Skeletal muscle satellite cell (primary cell): ENCODE data around the gene ANGPTL4.

ENCODE experiments used
- H3K27me3 ChIP-seq: 2 replicates; pipeline ENCODE4 v1.7.0; 2013; ENCODE audit warnings: low read length; ENCODE audit not compliant: control insufficient read depth, insufficient read depth
- H3K36me3 ChIP-seq: 2 replicates; pipeline ENCODE4 v1.7.0; 2013; ENCODE audit warnings: mild to moderate bottlenecking, control low read depth, low read length; ENCODE audit not compliant: insufficient read depth
- H3K4me1 ChIP-seq: 2 replicates; pipeline ENCODE4 v1.7.0; 2013; ENCODE audit warnings: low read length; ENCODE audit not compliant: control insufficient read depth, insufficient read depth
- H3K4me2 ChIP-seq: 2 replicates; pipeline ENCODE4 v1.7.0; 2013; ENCODE audit warnings: mild to moderate bottlenecking, low read length
- H3K4me3 ChIP-seq: 2 replicates; pipeline ENCODE4 v1.7.0; 2013; ENCODE audit warnings: low read length
- H3K9ac ChIP-seq: 2 replicates; pipeline ENCODE4 v1.7.0; 2013; ENCODE audit warnings: mild to moderate bottlenecking, low read depth, low read length, moderate library complexity
- H3K9me3 ChIP-seq: replicated peaks from 2 replicates; pipeline ENCODE4 v1.7.0; 2013; ENCODE audit warnings: mild to moderate bottlenecking, control low read depth, low read length

Gene ANGPTL4

GRCh38 chr19:8323781-8324185, 40.2 kb upstream of the ANGPTL4 start:
- H3K27me3 ChIP-seq, result no peaks in the 10 kb centered on the region
- H3K4me3 ChIP-seq, result no peak overlapping the region
- H3K36me3 ChIP-seq, result peaks cover 31% of the 10 kb centered on the region
- no peak overlapping the region for H3K4me2 ChIP-seq
- no peak overlapping the region for H3K9ac ChIP-seq
- peaks cover 26% of the 10 kb centered on the region for H3K4me1 ChIP-seq
- H3K9me3 ChIP-seq, result no peaks in the 10 kb centered on the region

- peaks cover 31% of the 10 kb centered on the region for H3K36me3 ChIP-seq
- peaks cover 23% of the 10 kb centered on the region for H3K4me1 ChIP-seq
- no peak overlapping the region for H3K4me2 ChIP-seq
- no peak overlapping the region for H3K4me3 ChIP-seq
- no peak overlapping the region for H3K9ac ChIP-seq
- H3K27me3 ChIP-seq, result no peaks in the 10 kb centered on the region
- H3K9me3 ChIP-seq, result no peaks in the 10 kb centered on the region
Observed at GRCh38 chr19:8324186-8325050, 39.5 kb upstream of the ANGPTL4 start.

GRCh38 chr19:8325454-8325853, 38.5 kb upstream of the ANGPTL4 start:
- H3K9ac ChIP-seq, result no peak overlapping the region
- H3K9me3 ChIP-seq, result no peaks in the 10 kb centered on the region
- H3K36me3 ChIP-seq, result peaks cover 31% of the 10 kb centered on the region
- H3K4me1 ChIP-seq, result peaks cover 16% of the 10 kb centered on the region
- no peaks in the 10 kb centered on the region for H3K27me3 ChIP-seq
- H3K4me3 ChIP-seq, result no peak overlapping the region
- no peak overlapping the region for H3K4me2 ChIP-seq

DNA sequence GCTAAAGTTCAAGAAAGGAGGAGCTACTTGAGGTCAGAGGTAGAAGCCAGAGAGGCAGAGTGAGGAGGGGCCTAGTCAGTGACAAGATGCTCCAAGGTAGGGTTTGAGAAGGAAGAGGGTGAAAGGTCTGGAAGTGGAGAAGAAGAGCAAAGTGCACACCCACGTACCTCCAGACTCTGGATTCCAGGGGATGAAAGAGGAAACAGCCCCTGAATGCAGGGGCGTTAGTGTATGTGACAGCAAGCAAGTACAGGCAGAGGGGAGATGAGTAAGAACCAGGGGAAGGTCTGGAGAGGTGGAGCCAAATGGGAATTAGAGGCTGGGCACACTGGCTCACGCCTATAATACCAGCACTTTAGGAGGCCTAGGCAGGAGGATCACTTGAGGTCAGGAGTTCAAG, 34.0 kb upstream of the ANGPTL4 start:
- H3K4me2 ChIP-seq, result no peak overlapping the region
- no peak overlapping the region for H3K4me3 ChIP-seq
- H3K9ac ChIP-seq, result no peak overlapping the region
- peaks cover 19% of the 10 kb centered on the region for H3K27me3 ChIP-seq
- no peaks in the 10 kb centered on the region for H3K36me3 ChIP-seq
- H3K4me1 ChIP-seq, result no peaks in the 10 kb centered on the region
- no peaks in the 10 kb centered on the region for H3K9me3 ChIP-seq

DNA sequence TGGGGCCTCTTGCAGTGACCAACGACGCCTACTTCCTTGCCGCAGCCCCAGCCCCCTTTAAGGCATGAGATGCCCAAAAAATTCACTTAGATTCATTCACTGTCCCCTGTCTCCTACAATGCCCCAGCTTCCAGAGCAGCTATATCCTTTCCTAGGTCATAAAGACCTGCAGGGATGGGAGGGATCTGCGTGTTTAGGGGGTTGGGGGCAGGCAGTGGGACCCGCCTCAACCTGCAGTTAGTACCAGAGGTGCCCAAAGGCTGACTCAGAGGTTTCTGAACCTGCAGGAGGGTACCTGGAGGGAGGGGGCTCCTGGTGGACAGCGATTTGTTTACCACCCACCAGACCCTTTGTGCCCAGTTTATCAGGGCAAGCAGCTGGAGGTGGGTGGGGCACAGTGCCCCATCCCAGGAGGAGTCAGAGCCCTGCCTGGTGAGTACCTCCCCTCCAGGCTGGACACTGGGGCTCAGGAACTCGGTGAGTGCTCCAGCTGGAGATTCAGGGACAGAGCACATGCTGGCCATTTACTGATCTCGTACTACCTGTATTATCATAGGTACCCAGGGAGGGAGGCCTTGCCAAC, 32.6 kb upstream of the ANGPTL4 start:
- Histone ChIP-seq H3K4me3 (no peak overlapping the region), H3K4me1 (peaks cover 4% of the 10 kb centered on the region), H3K9me3 (no peaks in the 10 kb centered on the region), H3K4me2 (no peak overlapping the region), H3K36me3 (no peaks in the 10 kb centered on the region), H3K9ac (no peak overlapping the region), H3K27me3 (peaks cover 25% of the 10 kb centered on the region)

DNA sequence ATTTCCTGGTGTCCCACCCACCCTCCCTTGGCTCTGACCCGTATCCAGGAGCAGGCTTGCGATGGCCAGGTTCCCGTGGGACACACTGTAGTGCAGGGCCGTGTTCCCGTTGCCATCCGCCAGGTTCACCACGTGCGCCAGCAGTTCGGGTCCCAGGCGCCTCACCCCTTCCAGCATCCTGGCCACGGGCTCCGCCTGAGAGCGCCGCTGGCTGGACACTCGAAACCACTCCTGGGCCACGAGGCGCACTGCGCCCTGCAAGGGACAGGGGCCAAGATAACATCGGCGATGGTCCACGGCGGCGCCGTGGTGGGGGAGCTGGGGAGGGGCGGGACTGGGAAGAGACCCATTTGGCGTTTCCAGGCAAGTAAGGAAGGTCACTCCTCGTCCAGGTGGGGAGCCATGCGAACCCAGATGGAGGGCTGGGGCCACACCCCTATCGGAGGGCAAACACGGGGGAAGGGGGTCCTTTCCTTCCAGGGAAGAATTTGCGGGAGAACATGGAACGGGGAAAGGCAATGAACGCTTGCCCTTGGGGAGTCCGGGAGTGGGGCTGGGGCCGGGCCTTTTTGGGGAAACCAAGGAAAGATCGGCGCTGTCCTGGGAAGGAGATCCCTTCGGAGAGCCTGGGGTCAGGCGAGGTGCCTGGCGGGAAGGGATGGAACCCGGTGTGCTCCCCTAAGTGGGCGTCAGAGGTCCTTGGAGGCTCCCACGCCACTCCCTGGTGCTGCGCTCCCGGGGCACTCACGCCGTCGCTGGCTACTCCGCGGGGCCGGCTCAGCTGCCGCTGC, 30.8 kb upstream of the ANGPTL4 start:
- Histone ChIP-seq H3K9me3 (no peaks in the 10 kb centered on the region), H3K4me2 (no peak overlapping the region), H3K4me3 (no peak overlapping the region), H3K36me3 (no peaks in the 10 kb centered on the region), H3K4me1 (peaks cover 4% of the 10 kb centered on the region), H3K9ac (no peak overlapping the region), H3K27me3 (peaks cover 25% of the 10 kb centered on the region)

DNA sequence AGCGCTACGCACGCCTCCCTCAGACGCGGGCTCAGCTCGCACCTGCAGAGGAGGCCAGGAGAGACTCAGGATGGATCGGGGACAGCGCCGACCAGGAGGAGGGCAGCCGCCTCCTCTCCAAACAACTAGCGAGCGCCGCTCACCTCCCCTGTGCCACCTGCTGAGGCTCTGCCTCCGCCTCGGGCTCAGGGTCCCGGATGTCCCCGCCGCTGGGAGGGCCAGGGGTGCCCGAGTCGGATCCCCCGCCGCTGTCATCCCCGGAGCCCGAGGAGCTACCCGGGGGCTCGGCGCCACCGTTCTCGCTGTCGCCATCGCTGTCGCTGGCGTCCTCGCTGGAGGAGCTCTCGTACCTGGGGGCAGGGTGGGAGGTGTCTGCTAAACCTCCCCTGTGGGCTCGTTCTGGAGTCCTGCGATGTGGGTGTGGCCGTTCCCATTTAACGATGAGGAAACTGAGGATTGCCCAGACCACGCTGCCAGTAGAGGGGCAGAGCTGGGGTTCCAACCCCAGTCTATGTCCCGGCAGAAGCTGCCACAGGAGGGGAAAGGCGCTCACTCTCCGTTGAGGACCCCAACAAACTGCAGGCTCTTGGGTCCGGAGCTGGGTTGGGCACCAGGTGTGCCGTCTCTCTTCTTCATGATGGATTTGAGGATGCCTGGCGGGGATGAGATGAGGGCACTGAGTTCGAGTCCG, 30.0 kb upstream of the ANGPTL4 start:
- Histone ChIP-seq H3K36me3 (no peaks in the 10 kb centered on the region), H3K4me1 (peaks cover 4% of the 10 kb centered on the region), H3K4me3 (no peak overlapping the region), H3K4me2 (no peak overlapping the region), H3K27me3 (peaks cover 27% of the 10 kb centered on the region), H3K9ac (no peak overlapping the region), H3K9me3 (no peaks in the 10 kb centered on the region)

DNA sequence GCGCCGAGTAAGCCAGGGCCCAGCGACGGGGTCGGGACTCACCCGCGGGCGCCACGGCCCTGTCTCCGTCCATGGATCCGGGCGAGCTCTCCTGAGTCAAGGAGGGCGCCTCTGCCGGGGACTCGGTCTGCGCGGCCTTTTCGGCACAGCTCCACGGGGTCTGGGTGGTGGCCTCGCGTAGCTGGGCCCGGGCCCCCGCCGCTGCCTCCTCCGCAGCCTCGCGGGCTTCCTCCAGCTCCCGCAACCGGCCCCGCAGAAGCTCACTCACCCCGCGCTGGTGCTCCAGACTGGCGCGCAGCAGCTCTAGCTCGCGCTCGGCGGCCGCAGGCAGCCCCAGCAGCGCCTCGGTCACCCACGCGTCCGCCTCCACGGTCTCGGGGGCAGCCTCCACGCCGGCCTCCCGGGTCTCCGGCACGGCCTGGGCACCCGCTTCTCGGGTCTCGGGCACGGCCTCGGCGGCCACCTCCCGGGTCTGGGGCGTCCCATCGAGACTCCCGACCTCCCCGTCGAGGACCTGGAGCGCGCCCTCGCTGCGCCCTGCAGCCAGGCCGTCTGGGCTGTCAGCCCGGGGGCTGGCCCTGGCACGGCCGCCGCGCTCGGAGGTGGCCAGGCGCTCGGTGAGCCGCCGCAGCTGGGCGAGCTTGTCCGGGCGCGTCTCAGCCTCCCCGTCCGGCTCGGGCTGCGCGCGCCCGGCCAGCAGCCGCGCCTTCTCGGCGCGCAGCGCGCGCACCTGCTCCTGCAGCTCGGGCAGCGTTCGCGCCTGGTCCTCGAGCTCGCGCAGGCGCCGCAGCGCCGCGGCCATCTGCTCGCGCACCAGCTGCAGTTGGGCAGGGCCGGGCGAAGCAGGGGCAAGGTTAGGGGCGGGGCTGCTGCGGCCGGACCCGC, 29.3 kb upstream of the ANGPTL4 start:
- H3K4me1 ChIP-seq, result peaks cover 4% of the 10 kb centered on the region
- H3K36me3 ChIP-seq, result no peaks in the 10 kb centered on the region
- H3K4me2 ChIP-seq, result peak overlapping the region; percentile 81
- peak overlapping the region; percentile 62 for H3K4me3 ChIP-seq
- peaks cover 30% of the 10 kb centered on the region for H3K27me3 ChIP-seq
- H3K9me3 ChIP-seq, result no peaks in the 10 kb centered on the region
- H3K9ac ChIP-seq, result no peak overlapping the region

- Histone ChIP-seq H3K4me1 (peaks cover 4% of the 10 kb centered on the region), H3K9ac (no peak overlapping the region), H3K27me3 (peaks cover 33% of the 10 kb centered on the region), H3K9me3 (no peaks in the 10 kb centered on the region), H3K4me2 (peak overlapping the region; percentile 81), H3K36me3 (no peaks in the 10 kb centered on the region), H3K4me3 (peak overlapping the region; percentile 62)
Observed at GRCh38 chr19:8335343-8336071, 28.4 kb upstream of the ANGPTL4 start.

DNA sequence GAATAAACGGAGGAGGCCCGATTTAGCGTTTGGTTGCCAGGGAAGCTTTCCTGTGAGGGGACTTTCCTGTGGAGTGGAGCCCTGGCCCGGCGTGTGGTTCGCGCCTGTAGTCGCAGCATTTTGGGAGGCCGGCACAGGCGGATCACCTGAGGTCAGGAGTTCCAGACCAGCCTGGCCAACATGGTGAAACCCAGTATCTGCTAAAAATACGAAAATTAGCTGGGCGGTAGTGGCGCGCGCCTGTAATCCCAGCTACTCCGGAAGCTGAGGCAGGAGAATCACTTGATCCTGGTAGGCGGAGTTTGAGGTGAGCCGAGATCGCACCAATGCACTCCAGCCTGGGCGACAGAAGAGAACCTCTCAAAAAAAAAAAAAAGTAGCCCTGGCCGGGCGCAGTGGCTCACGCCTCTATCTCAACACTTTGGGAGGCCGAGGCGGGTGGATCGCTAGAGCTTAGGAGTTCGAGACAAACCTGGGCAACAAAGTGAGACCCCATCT, 27.8 kb upstream of the ANGPTL4 start:
- peaks cover 38% of the 10 kb centered on the region for H3K27me3 ChIP-seq
- H3K9ac ChIP-seq, result no peak overlapping the region
- peaks cover 4% of the 10 kb centered on the region for H3K4me1 ChIP-seq
- no peaks in the 10 kb centered on the region for H3K36me3 ChIP-seq
- no peaks in the 10 kb centered on the region for H3K9me3 ChIP-seq
- H3K4me2 ChIP-seq, result no peak overlapping the region
- H3K4me3 ChIP-seq, result no peak overlapping the region
